Caco-2 (cell line): ENCODE measurements around the gene GRIK3. TPM values are rescaled to one million over a fixed set of nuclear protein-coding genes. Genes with fewer than 3 reads are reported as not detected.

Experiments
- BruUV-seq: library from RNA; stranded (reverse); fragments of 400-500 nt; replicated peaks from 2 replicates; lab custom pipeline; 2021; lab: Mats Ljungman, UMichigan
- CTCF ChIA-PET: fragments of 300-600 bp; sonication (Branson Sonifier 250); formaldehyde crosslinking; loops from one replicate; lab custom pipeline; 2022; ENCODE audit warnings: antibody characterized with exemption; lab: Charles Lee
- POLR2A ChIA-PET: fragments of 300-600 bp; sonication (Branson Sonifier 250); formaldehyde crosslinking; loops from one replicate; lab custom pipeline; 2022; ENCODE audit warnings: antibody characterized with exemption; lab: Charles Lee
- DNase-seq, 2 experiments: peaks; one replicate each; pipeline versions ENCODE4 v3.0.0 to v3.0.0-alpha.2; 2020 to 2022
- H3K27me3 ChIP-seq: replicated peaks from 2 replicates; pipeline ENCODE4 v1.6.0; 2011; ENCODE audit warnings: low read length; ENCODE audit not compliant: control insufficient read depth, insufficient read depth
- H3K36me3 ChIP-seq: 2 replicates; pipeline ENCODE4 v1.5.1; 2011; ENCODE audit warnings: low read length; ENCODE audit not compliant: control insufficient read depth, insufficient read depth
- H3K4me1 ChIP-seq: fragments of 250-450 bp; sonication (Bioruptor Pico); 2 replicates; pipeline ENCODE4 v1.5.1; 2020; ENCODE audit warnings: mild to moderate bottlenecking
- H3K4me3 ChIP-seq: 2 replicates; pipeline ENCODE4 v1.5.1; 2011; ENCODE audit warnings: low read depth, mild to moderate bottlenecking, control low read depth, low read length
- H3K9me3 ChIP-seq: fragments of 250-450 bp; sonication (Bioruptor Pico); 2 replicates; pipeline ENCODE4 v1.5.1; 2020; ENCODE audit warnings: mild to moderate bottlenecking, moderate library complexity
- H3K27ac Mint-ChIP-seq: one replicate; pipeline ENCODE4 v1.8.0; 2022; ENCODE audit warnings: mixed read lengths; ENCODE audit not compliant: unreplicated experiment
- H3K27me3 Mint-ChIP-seq: one replicate; pipeline ENCODE4 v1.8.0; 2022; ENCODE audit warnings: mixed read lengths; ENCODE audit not compliant: insufficient read depth, unreplicated experiment
- H3K36me3 Mint-ChIP-seq: one replicate; pipeline ENCODE4 v1.8.0; 2022; ENCODE audit warnings: mild to moderate bottlenecking, mixed read lengths; ENCODE audit not compliant: insufficient read depth, unreplicated experiment
- H3K4me1 Mint-ChIP-seq: one replicate; pipeline ENCODE4 v1.8.0; 2022; ENCODE audit warnings: low read depth, mixed read lengths; ENCODE audit not compliant: unreplicated experiment
- H3K4me3 Mint-ChIP-seq: one replicate; pipeline ENCODE4 v1.8.0; 2022; ENCODE audit warnings: mild to moderate bottlenecking, moderate library complexity, mixed read lengths; ENCODE audit not compliant: unreplicated experiment
- H3K9me3 Mint-ChIP-seq: one replicate; pipeline ENCODE4 v1.8.0; 2022; ENCODE audit warnings: mixed read lengths; ENCODE audit not compliant: unreplicated experiment
- CTCF ChIP-seq, 2 experiments: fragments of 200-600 bp in 1 of 2; IDR thresholded peaks; 1 replicate in 1 of 2; 2 replicates in 1 of 2; pipeline versions ENCODE4 v1.5.1 to v1.8.0; 2011 to 2022; ENCODE audit warnings: antibody characterized with exemption in 1 of 2, control low read depth in 1 of 2, inconsistent platforms in 1 of 2, low read depth in 1 of 2, low read length in 1 of 2, mild to moderate bottlenecking in 1 of 2, moderate library complexity in 1 of 2; ENCODE audit not compliant: insufficient read depth in 1 of 2, severe bottlenecking in 1 of 2, unreplicated experiment in 1 of 2
- intact Hi-C: fragments of 100-400 bp; cut with micrococcal nuclease; formaldehyde crosslinking; loops from one replicate; pipeline ENCODE4 v1.10.0; 2022; ENCODE audit not compliant: unreplicated experiment
- total RNA-seq: library from RNA; stranded (reverse); gene quantifications from 2 replicates; pipeline ENCODE4 v1.2.3, GENCODE V29; 2022

GRIK3 gene
- total RNA-seq, 1 experiment from 2014 or later, result not detected

- no peaks in the 10 kb centered on the region for H3K36me3 Mint-ChIP-seq
- ChIA-PET POLR2A (no interaction called here), CTCF (no interaction called here)
- no peak for TF ChIP-seq CTCF (IDR thresholded peaks at IDR 0.05; ENCODE audit: insufficient read depth in 1 of 2, low read depth in 1 of 2, low read length in 1 of 2, severe bottlenecking in 1 of 2, unreplicated experiment in 1 of 2)
- H3K27ac Mint-ChIP-seq, result no peak overlapping the region
- H3K27me3 Mint-ChIP-seq, result peaks cover 5% of the 10 kb centered on the region
- no peak overlapping the region for H3K4me3 ChIP-seq
- no peaks in the 10 kb centered on the region for H3K4me1 Mint-ChIP-seq
- no peak for DNase-seq
- H3K4me1 ChIP-seq, result no peaks in the 10 kb centered on the region
- no peaks in the 10 kb centered on the region for H3K9me3 Mint-ChIP-seq
- no peak overlapping the region for H3K4me3 Mint-ChIP-seq
- intact Hi-C loops, result no loop called here
- no TSS peak for BruUV-seq
- no peaks in the 10 kb centered on the region for H3K9me3 ChIP-seq
- H3K36me3 ChIP-seq, result no peaks in the 10 kb centered on the region
- no peaks in the 10 kb centered on the region; the same call in 1 of the 2 replicates for H3K27me3 ChIP-seq
Measured at GRCh38 chr1:37035014-37035691, 838 bp upstream of the GRIK3 start.

GRCh38 chr1:37033355-37034101, 787 bp downstream of the GRIK3 start:
- intact Hi-C loops, result no loop called here
- Mint-ChIP-seq H3K36me3 (no peaks in the 10 kb centered on the region), H3K4me3 (no peak overlapping the region), H3K9me3 (no peaks in the 10 kb centered on the region), H3K27ac (no peak overlapping the region), H3K4me1 (no peaks in the 10 kb centered on the region), H3K27me3 (peaks cover 5% of the 10 kb centered on the region)
- CTCF ChIA-PET, result no interaction called here
- no peak for DNase-seq
- Histone ChIP-seq H3K36me3 (no peaks in the 10 kb centered on the region), H3K27me3 (no peaks in the 10 kb centered on the region), H3K4me3 (no peak overlapping the region), H3K9me3 (no peaks in the 10 kb centered on the region), H3K4me1 (no peaks in the 10 kb centered on the region)
- TF ChIP-seq CTCF (IDR thresholded peaks at IDR 0.05; ENCODE audit: insufficient read depth in 1 of 2, low read depth in 1 of 2, low read length in 1 of 2, severe bottlenecking in 1 of 2, unreplicated experiment in 1 of 2), result no peak
- no TSS peak for BruUV-seq
- POLR2A ChIA-PET, result no interaction called here

- ChIA-PET POLR2A (no interaction called here), CTCF (no interaction called here)
- BruUV-seq, result no TSS peak
- Mint-ChIP-seq H3K27me3 (peaks cover 5% of the 10 kb centered on the region), H3K9me3 (no peaks in the 10 kb centered on the region), H3K27ac (no peak overlapping the region), H3K4me3 (no peak overlapping the region), H3K4me1 (no peaks in the 10 kb centered on the region), H3K36me3 (no peaks in the 10 kb centered on the region)
- no peak for TF ChIP-seq CTCF (IDR thresholded peaks at IDR 0.05; ENCODE audit: insufficient read depth in 1 of 2, low read depth in 1 of 2, low read length in 1 of 2, severe bottlenecking in 1 of 2, unreplicated experiment in 1 of 2)
- Histone ChIP-seq H3K4me3 (no peak overlapping the region), H3K36me3 (no peaks in the 10 kb centered on the region), H3K27me3 (no peaks in the 10 kb centered on the region), H3K4me1 (no peaks in the 10 kb centered on the region), H3K9me3 (no peaks in the 10 kb centered on the region)
- no peak for DNase-seq
- intact Hi-C loops, result no loop called here
Measured at GRCh38 chr1:37032660-37033354, 1.5 kb downstream of the GRIK3 start.
